Measurements from ENCODE around the gene PTP4A1.

Gene PTP4A1

GRCh38 chr6:63558278-63558677 is 14.0 kb upstream of the PTP4A1 start:
- H3K4me3 ChIP-seq (ENCODE audit: low read depth, low read length): no peak overlapping the region
- TF ChIP-seq CTCF (IDR thresholded peaks at IDR 0.05; ENCODE audit: insufficient read depth, low read length, missing control alignments): no peak
- no peak for DNase-seq (ENCODE audit: low read depth, low spot score)
- POLR2A ChIA-PET: no interaction called here
- CTCF ChIA-PET: no interaction called here

GRCh38 chr6:63560801-63561287 is 11.4 kb upstream of the PTP4A1 start:
- CTCF ChIA-PET: no interaction called here
- no peak for DNase-seq (ENCODE audit: low read depth, low spot score)
- POLR2A ChIA-PET: no interaction called here

GRCh38 chr6:63561288-63561687 is 11.0 kb upstream of the PTP4A1 start:
- no peak for TF ChIP-seq CTCF (IDR thresholded peaks at IDR 0.05; ENCODE audit: insufficient read depth, low read length, missing control alignments)
- CTCF ChIA-PET: no interaction called here
- POLR2A ChIA-PET: no interaction called here
- no peak for DNase-seq (ENCODE audit: low read depth, low spot score)
- no peak overlapping the region for H3K4me3 ChIP-seq (ENCODE audit: low read depth, low read length)

More at GRCh38 chr6:63560801-63561287, 11.4 kb upstream of the PTP4A1 start:
- H3K4me3 ChIP-seq (ENCODE audit: low read depth, low read length): no peak overlapping the region
- TF ChIP-seq CTCF (IDR thresholded peaks at IDR 0.05; ENCODE audit: insufficient read depth, low read length, missing control alignments): no peak

GRCh38 chr6:63563235-63563634 is 9.0 kb upstream of the PTP4A1 start:
- ChIA-PET POLR2A (no interaction called here), CTCF (no interaction called here)
- no peak overlapping the region for H3K4me3 ChIP-seq (ENCODE audit: low read depth, low read length)
- DNase-seq (ENCODE audit: low read depth, low spot score): no peak
- TF ChIP-seq CTCF (IDR thresholded peaks at IDR 0.05; ENCODE audit: insufficient read depth, low read length, missing control alignments): no peak

- ChIA-PET POLR2A (no interaction called here), CTCF (interaction anchor here (1.2 kb wide), 1 partner anchor 33 kb away, joined by 3 read pairs; no protein-coding TSS in a partner anchor)
- TF ChIP-seq CTCF (IDR thresholded peaks at IDR 0.05; ENCODE audit: insufficient read depth, low read length, missing control alignments): no peak
- DNase-seq (ENCODE audit: low read depth, low spot score): no peak
- no peak overlapping the region for H3K4me3 ChIP-seq (ENCODE audit: low read depth, low read length)
Measured at GRCh38 chr6:63565058-63565726, 7.1 kb upstream of the PTP4A1 start.

- ChIA-PET POLR2A (no interaction called here), CTCF (interaction anchor here (1.2 kb wide), 1 partner anchor 32 kb away, joined by 3 read pairs; no protein-coding TSS in a partner anchor)
- no peak for DNase-seq (ENCODE audit: low read depth, low spot score)
- TF ChIP-seq CTCF (IDR thresholded peaks at IDR 0.05; ENCODE audit: insufficient read depth, low read length, missing control alignments): no peak
- H3K4me3 ChIP-seq (ENCODE audit: low read depth, low read length): no peak overlapping the region
Measured at GRCh38 chr6:63565727-63566596, 6.3 kb upstream of the PTP4A1 start.

All from AG04449 (cell line).